KBM-7 (cell line): Measurements from ENCODE around the gene KRTAP5-1.

Experiments
- DNase-seq: peaks from one replicate; pipeline ENCODE4 v3.0.0-alpha.2; 2015
- in situ Hi-C: fragments of 300-500 bp; cut with MboI; formaldehyde crosslinking; loops from 2 replicates; pipeline ENCODE4 v1.14.3; 2020; ENCODE audit warnings: low sequenced_read_pairs, low pct_unique_long_range_greater_than_20kb, mixed read lengths

Gene KRTAP5-1

DNA sequence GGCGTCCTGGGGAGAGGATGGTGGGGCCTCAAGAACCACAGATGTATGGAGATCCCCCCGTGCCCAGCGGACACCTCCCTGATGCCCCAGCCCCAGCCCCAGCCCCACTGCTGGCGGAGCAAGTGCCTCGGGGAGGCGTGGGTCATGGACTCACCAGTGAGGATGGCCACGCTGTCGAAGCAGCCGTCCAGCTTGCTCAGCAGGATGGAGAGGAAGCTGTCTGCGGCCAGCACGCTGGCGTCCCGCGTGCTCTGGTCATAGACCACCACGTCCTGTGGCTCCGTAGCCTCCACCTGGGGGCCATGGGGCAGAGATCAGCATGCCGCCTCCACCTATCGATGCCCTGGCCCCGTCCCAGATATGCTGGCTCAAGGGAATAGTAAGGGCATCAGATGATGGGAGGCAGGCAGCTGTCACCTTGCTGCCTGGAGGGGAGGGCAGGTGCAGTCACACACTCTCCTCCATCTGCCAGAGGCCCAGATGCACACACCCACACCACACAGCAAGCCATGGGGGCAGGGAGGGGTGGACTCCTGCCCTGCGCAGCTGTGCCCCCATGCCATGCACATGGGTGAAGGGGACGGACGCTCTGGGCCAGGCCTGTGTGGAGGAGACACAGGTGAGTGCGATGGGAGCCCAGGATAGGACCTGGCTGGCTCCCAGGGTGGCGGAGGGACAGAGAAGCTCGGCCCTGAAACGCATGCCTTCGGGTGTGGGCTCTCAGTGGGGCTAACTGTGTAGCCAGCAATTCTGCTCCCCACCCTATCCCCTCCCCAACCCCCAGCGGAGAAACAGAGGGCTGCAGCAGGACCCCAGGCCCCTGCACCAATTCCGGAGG, 21.2 kb downstream of the KRTAP5-1 start:
- in situ Hi-C loops: no loop called here
- DNase-seq: no peak

DNA sequence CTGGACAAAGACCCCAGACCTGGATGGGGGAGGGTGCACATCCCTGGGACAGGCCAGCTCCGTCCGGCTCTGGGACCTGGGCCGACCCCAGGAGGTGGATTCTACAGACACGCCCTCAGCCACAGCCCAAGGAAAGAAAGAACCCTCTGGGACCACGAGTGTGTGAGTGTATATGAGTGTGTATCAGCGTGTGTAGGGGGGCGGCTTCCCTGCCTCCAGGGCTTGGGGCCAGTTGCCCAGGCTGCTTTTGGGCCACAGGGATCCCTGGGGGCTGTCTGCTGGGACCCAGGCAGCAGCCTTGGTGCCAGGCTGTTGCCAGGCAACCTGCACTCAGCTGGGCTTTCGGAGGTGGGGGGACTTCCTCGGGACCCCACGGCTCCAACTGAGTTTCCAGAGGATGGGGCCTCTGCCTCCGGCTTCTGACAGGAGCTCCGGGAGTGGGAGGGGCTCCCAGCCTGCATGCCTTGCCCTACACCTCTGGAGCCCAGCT, 21.9 kb downstream of the KRTAP5-1 start:
- DNase-seq: no peak
- in situ Hi-C loops: no loop called here

DNA sequence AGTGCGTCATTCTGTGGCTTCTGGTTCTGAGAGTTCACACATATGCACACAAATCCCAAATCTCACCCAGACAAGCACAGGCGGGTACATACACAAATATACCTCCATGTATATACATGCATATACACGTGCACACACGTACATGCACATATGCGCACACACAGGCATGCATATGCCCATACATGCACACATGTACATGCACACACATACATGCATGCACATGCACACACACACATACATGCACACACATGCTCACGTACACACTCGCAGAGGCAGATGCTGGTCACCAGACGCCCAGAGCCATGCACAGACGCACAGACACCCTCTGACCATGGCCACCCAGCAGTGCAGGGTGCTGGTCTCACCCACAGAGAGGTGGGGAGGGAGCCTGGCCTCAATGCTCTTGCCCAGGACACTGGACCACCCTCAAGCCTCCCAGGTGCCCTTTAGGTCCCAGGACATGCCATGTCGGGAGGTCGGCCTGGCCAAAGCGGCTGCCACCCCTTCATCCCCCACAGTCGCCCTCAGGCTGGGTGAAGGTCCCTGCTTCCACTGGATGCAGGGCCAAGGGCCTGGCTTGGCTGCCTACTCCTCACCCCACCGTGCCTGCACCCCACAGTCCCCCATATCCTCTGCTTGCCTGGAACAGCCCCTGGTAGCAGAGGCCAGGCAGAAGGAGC, 22.5 kb downstream of the KRTAP5-1 start:
- no peak for DNase-seq

DNA sequence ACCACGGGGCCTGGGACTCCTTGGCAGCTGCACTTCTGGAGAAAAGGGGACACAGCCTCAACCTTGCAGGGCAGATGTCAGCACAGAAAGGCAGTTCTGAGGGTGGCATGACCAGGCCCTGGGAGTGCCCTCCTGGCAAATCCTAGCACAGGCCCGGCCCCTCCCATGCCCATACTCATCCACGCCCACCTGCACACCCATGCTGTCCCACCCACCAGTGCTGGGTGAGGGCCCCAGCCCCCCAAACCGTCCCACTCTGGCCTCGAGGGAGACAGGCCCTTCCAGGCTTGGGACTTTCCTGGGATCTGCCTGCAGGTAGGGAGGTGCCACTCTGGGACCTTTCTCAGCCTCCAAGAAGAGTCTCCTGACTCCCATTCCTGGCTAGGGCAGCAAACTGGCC, 23.1 kb downstream of the KRTAP5-1 start:
- no peak for DNase-seq
- in situ Hi-C loops: no loop called here

More for the DNA sequence above, 22.5 kb downstream of the KRTAP5-1 start:
- in situ Hi-C loops: no loop called here

DNA sequence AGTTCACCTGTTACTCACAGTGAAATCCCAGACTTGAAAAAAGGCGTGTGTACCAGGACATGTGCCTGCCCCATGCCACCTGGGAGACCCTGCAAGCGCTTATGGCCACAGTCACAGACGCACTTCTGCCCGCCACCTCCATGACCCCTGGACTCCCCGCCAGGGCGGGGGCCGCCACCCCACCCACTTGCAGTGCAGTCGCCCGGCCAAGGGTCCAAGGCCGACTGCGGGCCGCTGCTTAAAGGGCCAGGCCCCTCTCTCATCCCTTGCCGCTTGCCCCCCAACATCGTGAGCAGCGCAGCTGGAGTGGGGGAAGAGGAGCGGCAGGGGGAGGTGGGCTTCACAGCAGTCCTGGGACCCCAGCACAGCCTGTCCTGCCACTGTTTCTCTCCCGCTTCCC, 23.8 kb downstream of the KRTAP5-1 start:
- in situ Hi-C loops: no loop called here
- DNase-seq: no peak

DNA sequence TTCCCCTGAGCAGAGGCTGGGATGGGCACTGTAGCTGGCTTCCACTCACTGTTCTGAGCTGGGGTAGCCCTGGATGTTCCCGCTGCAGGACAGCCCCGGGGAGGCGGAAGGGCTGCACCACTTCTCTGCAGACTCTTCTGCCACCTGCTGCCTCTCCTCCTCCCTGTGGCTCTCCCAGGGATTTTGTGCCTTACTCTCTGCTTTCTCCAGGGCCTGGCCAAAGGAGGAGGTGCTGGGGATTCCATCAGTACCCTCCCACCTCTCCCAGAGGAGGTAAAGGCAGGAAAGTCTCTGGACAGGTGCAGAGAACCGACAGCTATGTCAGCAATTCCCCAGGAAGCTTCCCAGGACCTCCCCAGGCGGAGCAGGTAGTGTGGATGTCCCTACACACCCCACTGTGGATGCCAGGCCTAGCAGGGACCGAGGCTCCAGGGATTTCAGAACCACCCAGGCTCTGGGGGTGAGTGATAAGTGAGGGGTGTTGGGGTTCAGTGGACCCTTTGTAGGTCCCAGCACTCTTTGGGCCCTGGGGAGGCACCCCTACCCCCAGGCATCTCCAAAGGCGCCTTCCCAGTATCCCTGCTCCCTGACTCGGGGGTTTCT, 24.3 kb downstream of the KRTAP5-1 start:
- in situ Hi-C loops: no loop called here

DNA sequence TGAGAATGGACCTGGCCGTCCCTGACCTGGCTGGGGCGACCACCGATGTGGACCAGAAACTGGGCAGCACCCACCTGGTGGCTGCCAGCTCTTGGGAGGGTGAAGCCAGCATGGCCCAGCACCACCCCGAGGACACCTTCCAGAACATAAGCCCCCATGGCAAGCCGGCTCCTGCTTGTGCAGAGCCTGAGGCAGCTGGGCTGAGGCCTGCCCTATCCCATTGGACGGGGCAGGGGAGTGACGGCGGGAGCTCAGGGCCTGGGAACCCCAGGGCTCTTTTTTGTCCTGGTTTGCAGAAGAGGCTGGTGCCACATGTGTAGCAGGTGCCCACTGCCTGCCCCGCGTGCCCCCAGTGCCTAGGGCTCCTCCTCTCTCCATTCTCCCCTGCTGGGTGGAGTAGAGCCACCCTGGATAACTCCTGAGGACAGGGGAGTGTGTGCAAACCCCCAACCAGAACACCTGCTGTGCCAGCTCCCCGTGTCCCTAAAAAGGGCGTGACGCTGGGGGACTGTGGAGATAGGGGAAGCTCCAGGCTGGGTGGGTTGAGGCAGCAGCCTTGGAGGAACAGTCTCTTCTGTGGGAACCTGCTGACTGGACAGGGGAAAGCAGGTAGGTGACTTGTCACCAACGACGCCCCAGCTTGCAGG, 25.0 kb downstream of the KRTAP5-1 start:
- in situ Hi-C loops: no loop called here
- DNase-seq: no peak

More for the DNA sequence above, 24.3 kb downstream of the KRTAP5-1 start:
- no peak for DNase-seq

DNA sequence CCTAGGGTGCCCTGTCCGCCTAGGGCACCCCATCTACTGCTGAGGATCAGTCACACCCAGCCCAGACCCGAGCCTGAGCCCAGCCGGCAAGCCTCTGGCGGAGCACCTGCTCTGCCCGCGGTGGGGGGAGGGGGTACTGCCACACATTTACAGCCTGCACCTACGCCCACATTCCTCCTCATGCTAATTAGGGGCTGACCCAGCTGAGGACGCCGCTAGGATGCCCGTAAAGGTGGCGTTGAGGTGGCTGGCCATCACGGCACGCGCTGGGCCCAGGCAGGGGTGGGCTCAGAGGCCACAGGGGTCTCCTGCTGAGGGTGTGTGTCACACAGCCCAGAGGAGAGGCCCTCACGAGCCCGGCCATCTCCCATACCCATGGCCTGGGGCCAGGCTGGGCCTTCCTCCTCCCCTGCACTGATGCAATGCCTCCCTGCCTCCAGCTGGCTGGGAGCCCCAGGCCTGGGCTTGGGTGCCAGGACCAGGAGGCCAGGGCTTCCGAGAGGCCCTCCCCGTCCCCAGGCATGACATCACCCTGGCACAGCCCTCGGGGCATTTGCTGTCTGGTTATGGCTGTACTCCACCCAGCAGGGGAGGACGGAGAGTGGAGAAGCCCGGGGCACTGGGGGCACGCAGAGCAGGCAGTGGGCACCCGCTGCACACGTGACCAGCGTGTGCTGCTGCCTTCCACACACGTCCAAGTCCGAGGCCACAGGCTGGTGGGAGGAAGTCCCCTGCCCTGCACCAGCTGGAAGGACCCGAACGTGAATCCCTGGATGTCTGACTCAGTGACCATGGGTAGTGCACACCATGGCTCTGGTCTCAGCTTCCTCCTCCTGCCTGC, 25.8 kb downstream of the KRTAP5-1 start:
- no peak for DNase-seq

DNA sequence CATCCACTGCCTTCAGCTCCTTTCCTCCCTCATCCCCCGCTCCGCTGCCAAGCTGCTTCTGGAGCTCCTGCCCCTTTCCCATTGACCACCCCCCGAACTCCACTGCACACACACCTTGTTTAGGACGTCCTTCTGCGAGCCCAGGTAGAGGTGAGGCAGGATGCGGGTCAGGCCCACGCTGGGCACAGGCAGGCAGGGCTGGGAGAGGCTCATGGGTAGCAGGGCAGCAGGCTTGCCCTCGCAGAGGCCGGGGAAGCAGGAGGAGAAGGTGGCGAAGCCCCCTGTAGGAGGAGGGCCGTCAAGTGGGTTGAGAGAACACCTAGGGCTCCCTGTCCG, 26.3 kb downstream of the KRTAP5-1 start:
- in situ Hi-C loops: no loop called here
- no peak for DNase-seq

More for the DNA sequence above, 25.8 kb downstream of the KRTAP5-1 start:
- in situ Hi-C loops: no loop called here

DNA sequence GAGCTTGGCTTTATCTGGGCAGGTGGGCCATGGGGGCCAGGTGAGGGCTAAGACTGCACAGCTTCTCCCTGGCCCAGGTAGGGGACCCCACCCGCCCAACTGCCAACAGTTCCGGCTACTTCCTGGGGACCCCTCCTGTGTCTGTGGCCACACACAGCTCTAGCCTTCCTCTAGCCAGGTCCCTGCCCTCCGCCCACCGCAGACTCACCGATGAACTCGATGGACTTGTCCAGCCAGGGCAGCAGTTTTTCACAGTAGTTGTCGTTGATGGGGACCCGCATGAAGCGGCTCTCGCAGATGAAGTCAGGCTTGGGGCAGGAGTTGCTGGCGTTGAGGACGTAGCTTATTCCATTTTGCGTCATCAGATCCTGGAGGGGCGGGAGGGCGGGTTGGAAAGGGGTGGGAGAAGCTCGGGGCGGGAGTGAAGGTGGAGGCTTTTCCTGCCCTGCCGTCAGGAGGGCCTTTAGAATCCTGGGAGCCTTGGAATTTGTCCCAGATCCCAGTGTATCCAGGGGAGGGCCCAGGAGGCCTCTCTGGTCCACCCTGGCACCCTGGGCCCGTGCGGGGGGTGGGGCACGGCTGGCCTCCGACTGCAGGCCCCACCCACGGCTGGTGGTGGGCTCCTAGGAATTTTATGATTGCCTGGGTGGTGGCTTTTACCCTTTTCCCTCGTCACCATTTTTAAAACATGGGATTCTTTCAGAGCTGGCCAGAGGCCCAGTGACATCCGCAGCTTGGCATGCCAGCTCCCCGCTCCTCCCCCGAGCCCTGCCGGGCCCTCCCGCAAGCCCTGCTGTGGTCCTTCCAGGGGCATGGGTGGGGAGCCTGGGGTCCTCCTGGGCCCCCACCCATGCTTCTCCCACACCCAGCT, 26.9 kb downstream of the KRTAP5-1 start:
- no peak for DNase-seq
- in situ Hi-C loops: no loop called here

DNA sequence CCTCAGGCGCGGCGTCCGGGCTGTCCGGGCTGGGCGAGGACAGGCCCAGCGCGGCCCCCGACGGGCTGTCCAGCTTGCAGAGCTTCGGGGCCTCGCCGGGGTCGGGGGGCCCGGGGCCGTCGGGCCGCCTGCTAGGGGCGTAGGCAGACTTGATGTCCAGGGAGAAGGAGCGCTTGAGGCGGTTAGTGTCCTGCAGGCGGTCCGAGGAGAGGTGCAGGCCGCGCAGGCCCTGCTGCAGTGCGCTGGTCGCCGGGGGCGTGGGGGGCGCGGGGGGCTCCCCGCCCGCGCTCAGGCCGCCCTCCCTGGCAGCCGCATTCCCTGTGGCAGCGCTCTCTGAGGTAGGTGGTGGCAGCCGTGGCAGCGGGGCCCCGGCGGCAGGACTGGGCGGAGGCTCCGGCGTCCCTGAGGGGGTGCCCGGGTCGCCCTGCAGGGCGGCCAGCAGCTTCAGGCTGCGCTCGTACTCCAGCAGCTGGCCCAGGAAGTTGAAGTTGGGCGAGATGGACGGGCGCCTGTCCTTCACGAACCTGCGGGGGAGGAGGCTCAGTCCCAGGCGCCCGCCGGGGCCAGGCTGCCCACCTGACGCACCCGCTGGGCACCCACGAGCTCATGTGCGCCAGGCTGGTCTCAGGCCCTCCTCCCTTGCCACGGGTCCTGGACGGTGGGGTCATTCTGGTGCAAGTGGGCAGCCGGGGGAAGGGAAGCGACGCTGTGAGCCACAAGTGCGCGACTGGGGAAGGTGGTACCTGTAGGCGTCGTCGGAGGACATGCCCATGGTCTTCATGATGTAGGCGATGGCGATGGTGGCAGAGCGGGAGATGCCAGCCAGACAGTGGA, 27.8 kb downstream of the KRTAP5-1 start:
- in situ Hi-C loops: no loop called here
- DNase-seq: no peak

DNA sequence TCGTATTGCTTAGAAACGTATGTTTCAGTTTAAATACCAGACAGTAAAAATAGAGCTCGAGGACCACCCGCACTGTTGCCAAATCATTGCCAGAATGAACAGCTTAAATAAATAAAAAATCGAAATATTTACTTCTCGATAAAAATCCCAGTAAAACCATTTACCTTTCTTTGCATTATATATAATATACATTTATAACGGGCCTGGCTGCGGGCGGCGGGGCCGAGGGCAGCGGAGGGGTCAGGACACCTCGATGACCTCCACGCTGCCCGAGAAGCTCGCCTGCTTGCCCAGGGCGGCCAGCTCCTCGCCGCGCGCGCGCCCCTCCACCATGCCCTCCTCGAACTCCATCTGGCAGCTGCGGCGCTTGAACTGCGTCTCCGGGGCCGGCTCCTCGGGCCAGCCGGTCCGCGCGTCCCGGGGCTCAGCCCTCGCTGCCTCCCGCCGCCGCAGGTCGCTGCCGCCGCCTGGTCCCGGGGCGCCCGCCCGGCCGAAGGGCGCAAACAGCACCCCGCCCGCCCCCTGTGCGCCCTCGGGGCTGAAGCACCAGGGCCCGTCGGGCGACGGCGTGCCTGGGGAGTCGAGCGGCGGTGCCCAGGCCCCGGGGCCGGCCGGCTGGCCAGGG, 28.7 kb downstream of the KRTAP5-1 start:
- in situ Hi-C loops: no loop called here
- DNase-seq: no peak

DNA sequence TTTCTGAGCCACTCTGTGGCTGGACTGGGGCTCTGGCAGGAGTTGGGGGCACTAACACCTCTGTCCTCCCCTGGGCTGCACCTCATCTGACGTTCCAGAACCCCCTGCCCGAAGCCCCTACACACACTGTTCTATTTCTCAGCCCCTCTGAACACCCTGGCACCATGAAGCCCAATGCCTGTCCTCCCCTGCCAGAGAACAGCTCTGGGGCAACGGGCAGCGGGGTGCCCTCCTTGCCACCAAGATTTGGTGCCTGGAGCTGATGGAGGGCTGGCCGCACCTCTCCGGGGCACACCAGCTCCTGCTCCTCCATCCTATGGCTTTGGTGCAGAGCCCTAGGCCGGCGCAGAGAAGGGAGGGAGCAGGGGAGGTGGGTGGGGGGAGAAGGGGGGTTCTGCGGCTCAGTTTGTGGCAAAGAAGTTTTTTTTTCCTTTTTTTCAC, 29.4 kb downstream of the KRTAP5-1 start:
- in situ Hi-C loops: no loop called here
- DNase-seq: no peak

DNA sequence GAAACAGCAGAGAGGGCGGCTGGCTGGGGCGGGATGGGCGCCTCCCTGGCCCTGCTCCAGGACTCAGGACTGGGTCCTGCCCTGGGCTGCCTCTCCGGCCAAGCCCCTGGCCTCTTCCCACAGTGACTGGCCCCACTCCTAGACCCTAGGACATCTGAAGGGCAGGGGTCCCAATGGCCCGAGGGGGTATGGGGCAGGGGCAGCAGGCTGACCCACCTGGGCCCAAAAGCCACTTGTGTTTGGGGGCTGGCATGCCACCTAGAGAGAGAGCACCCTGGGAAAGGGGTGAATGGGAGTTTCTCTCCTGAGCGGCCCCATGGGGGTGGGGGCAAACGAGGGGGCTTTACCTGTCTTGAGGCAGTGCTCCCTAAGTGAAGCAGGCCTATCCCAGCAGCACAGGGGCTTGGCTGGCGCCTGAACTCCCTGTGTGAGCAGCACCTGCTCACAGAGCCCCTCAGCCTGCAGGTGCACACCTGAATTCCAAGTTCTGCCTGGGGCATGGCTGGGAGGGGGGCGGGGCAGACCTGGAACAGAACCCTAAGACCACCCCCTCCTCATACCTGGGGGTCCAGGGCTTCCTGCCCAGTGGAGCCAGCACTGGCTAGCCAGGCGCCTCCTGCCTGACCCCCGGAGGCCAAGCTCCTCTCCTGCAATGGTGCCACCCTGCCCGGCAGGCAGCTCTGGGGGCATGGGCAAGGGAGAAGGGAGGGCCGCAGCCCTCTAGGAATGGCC, 29.9 kb downstream of the KRTAP5-1 start:
- DNase-seq: no peak
- in situ Hi-C loops: no loop called here

DNA sequence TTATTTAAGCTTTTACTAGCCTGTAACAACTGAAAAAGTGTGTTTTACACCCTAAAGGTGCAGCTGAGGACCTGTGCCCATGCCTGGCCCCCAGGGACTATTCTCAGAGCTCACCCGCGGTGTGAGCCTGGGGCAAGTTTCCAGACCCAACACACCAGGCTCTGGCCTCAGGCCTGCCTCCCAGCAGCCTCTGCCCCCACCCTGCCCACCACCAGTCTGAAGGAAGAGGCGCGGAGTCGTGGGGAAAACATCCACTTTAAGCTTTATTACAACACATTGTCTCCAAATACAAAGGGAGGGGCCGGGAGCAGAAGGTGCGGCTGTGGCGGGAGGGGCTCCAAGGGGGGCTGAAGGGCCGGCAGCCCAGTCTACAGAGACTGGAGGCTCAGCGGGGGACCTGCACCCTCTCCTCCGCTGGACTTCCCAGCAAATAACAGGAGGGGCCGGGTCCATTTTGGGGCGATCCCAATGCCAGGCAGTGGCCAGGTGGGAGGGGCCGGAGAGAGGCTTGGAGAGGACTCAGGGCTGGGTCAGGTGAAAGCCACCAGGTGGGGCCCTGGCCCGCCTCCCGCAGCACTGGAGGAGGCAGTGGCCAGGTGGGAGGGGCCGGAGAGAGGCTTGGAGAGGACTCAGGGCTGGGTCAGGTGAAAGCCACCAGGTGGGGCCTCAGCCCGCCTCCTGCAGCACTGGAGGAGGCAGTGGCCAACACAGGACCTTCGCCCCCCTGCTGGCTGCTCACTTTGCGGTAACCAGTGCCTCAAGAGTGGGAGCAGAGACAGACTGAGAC, 31.1 kb downstream of the KRTAP5-1 start:
- DNase-seq: no peak
- in situ Hi-C loops: no loop called here
